ENCODE results near the gene STX16.

- TF ChIP-seq, protein P1, sequence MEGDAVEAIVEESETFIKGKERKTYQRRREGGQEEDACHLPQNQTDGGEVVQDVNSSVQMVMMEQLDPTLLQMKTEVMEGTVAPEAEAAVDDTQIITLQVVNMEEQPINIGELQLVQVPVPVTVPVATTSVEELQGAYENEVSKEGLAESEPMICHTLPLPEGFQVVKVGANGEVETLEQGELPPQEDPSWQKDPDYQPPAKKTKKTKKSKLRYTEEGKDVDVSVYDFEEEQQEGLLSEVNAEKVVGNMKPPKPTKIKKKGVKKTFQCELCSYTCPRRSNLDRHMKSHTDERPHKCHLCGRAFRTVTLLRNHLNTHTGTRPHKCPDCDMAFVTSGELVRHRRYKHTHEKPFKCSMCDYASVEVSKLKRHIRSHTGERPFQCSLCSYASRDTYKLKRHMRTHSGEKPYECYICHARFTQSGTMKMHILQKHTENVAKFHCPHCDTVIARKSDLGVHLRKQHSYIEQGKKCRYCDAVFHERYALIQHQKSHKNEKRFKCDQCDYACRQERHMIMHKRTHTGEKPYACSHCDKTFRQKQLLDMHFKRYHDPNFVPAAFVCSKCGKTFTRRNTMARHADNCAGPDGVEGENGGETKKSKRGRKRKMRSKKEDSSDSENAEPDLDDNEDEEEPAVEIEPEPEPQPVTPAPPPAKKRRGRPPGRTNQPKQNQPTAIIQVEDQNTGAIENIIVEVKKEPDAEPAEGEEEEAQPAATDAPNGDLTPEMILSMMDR (IDR thresholded peaks at IDR 0.05) = no peak
- no peak for TF ChIP-seq POLR2A (IDR thresholded peaks at IDR 0.05)
These were observed 49.0 kb upstream of the STX16 start for GRCh38 chr20:58602124-58602523.
